Measurements from ENCODE around the gene ABCG2.
"Not testable (repeated sequence)": the region's sequence is repeated elsewhere in the genome, so short reads cannot be mapped to it uniquely, and the experiment has no call there.

The ABCG2 gene

GRCh38 chr4:88130003-88130402 lies 28.4 kb downstream of the ABCG2 start:
- H2AFZ ChIP-seq (ENCODE audit: low read length), result no peak overlapping the region
- no CpG with 5 or more reads among the region's 5 CpGs for WGBS, 2 donors (ENCODE audit: extremely low coverage in 2 of 2, insufficient read length in 2 of 2, insufficient replicate concordance in 1 of 2)
- no peak for DNase-seq (ENCODE audit: low spot score)
- no peak overlapping the region for H3K9ac ChIP-seq (ENCODE audit: low read depth, low read length, poor library complexity)
- no peak overlapping the region for H3K4me3 ChIP-seq (ENCODE audit: low read length in 2 of 2)
- H2BK12ac ChIP-seq (ENCODE audit: low read length), result no peak overlapping the region
- H3K4ac ChIP-seq (ENCODE audit: low read length), result no peak overlapping the region
- no peak overlapping the region for H2AK5ac ChIP-seq (ENCODE audit: low read depth, low read length)
- H3K79me1 ChIP-seq (ENCODE audit: low read depth, low read length), result no peaks in the 10 kb centered on the region
- no peaks in the 10 kb centered on the region for H3K27me3 ChIP-seq (ENCODE audit: control insufficient read depth in 3 of 3, insufficient read depth in 3 of 3, low read depth in 1 of 3, low read length in 3 of 3)
- H3K9me3 ChIP-seq (replicated peaks in 1 of 2; ENCODE audit: control insufficient read depth in 2 of 2, insufficient read depth in 1 of 2, low read depth in 1 of 2, low read length in 2 of 2), result no peaks in the 10 kb centered on the region
- H2BK120ac ChIP-seq (ENCODE audit: low read depth, low read length), result no peak overlapping the region
- H2BK15ac ChIP-seq (ENCODE audit: low read length), result no peak overlapping the region
- no peak overlapping the region for H3K14ac ChIP-seq (ENCODE audit: low read length)
- H3K36me3 ChIP-seq (replicated peaks in 1 of 2; ENCODE audit: control insufficient read depth in 2 of 2, insufficient read depth in 2 of 2, low read length in 2 of 2), result no peaks in the 10 kb centered on the region
- H3K18ac ChIP-seq (ENCODE audit: low read length), result no peak overlapping the region
- no peak overlapping the region for H3K4me2 ChIP-seq (ENCODE audit: insufficient read depth, low read length, poor library complexity, severe bottlenecking)
- no peak overlapping the region for H2BK5ac ChIP-seq (ENCODE audit: low read length)
- no peaks in the 10 kb centered on the region for H3K4me1 ChIP-seq (ENCODE audit: control insufficient read depth in 2 of 2, insufficient read depth in 1 of 2, low read depth in 1 of 2, low read length in 2 of 2)
- no peak overlapping the region for H4K91ac ChIP-seq (ENCODE audit: low read depth, low read length, poor library complexity)
- no peak overlapping the region for H3K23ac ChIP-seq (ENCODE audit: low read depth, low read length, poor library complexity)
- no peak overlapping the region for H3K27ac ChIP-seq (replicated peaks; ENCODE audit: low read length)
- no peak overlapping the region for H4K8ac ChIP-seq (ENCODE audit: low read depth, low read length)

GRCh38 chr4:88122260-88122659 lies 36.2 kb downstream of the ABCG2 start:
- H3K9ac ChIP-seq (ENCODE audit: low read depth, low read length, poor library complexity); H3K4ac ChIP-seq (ENCODE audit: low read length); H3K27ac ChIP-seq (replicated peaks; ENCODE audit: low read length); H2BK120ac ChIP-seq (ENCODE audit: low read depth, low read length); H3K79me1 ChIP-seq (ENCODE audit: low read depth, low read length); H4K91ac ChIP-seq (ENCODE audit: low read depth, low read length, poor library complexity); H3K27me3 ChIP-seq (ENCODE audit: control insufficient read depth in 3 of 3, insufficient read depth in 3 of 3, low read depth in 1 of 3, low read length in 3 of 3); H3K14ac ChIP-seq (ENCODE audit: low read length); H3K4me1 ChIP-seq (ENCODE audit: control insufficient read depth in 2 of 2, insufficient read depth in 1 of 2, low read depth in 1 of 2, low read length in 2 of 2); H2BK12ac ChIP-seq (ENCODE audit: low read length); H2BK5ac ChIP-seq (ENCODE audit: low read length); H3K4me2 ChIP-seq (ENCODE audit: insufficient read depth, low read length, poor library complexity, severe bottlenecking); H2BK15ac ChIP-seq (ENCODE audit: low read length); H3K36me3 ChIP-seq (replicated peaks in 1 of 2; ENCODE audit: control insufficient read depth in 2 of 2, insufficient read depth in 2 of 2, low read length in 2 of 2); H3K4me3 ChIP-seq (ENCODE audit: low read length in 2 of 2); H3K18ac ChIP-seq (ENCODE audit: low read length); H2AK5ac ChIP-seq (ENCODE audit: low read depth, low read length); H4K8ac ChIP-seq (ENCODE audit: low read depth, low read length); H3K23ac ChIP-seq (ENCODE audit: low read depth, low read length, poor library complexity); DNase-seq (ENCODE audit: low spot score): not testable (repeated sequence)
- WGBS, 2 donors (ENCODE audit: extremely low coverage in 2 of 2, insufficient read length in 2 of 2, insufficient replicate concordance in 1 of 2), result no CpG with 5 or more reads among the region's 5 CpGs
- Histone ChIP-seq H2AFZ (ENCODE audit: low read length) (peak overlapping the region; percentile 78), H3K9me3 (replicated peaks in 1 of 2; ENCODE audit: control insufficient read depth in 2 of 2, insufficient read depth in 1 of 2, low read depth in 1 of 2, low read length in 2 of 2) (peaks cover 7 to 22% of the 10 kb centered on the region in 2 donors)

GRCh38 chr4:88119943-88120342 lies 38.5 kb downstream of the ABCG2 start:
- Histone ChIP-seq H3K4me1 (ENCODE audit: control insufficient read depth in 2 of 2, insufficient read depth in 1 of 2, low read depth in 1 of 2, low read length in 2 of 2) (no peaks in the 10 kb centered on the region), H3K4me3 (ENCODE audit: low read length in 2 of 2) (no peak overlapping the region), H3K4ac (ENCODE audit: low read length) (no peak overlapping the region), H2AFZ (ENCODE audit: low read length) (no peak overlapping the region), H3K23ac (ENCODE audit: low read depth, low read length, poor library complexity) (no peak overlapping the region), H2BK5ac (ENCODE audit: low read length) (no peak overlapping the region), H2BK120ac (ENCODE audit: low read depth, low read length) (no peak overlapping the region), H3K36me3 (replicated peaks in 1 of 2; ENCODE audit: control insufficient read depth in 2 of 2, insufficient read depth in 2 of 2, low read length in 2 of 2) (no peaks in the 10 kb centered on the region), H3K27me3 (ENCODE audit: control insufficient read depth in 3 of 3, insufficient read depth in 3 of 3, low read depth in 1 of 3, low read length in 3 of 3) (no peaks in the 10 kb centered on the region), H2AK5ac (ENCODE audit: low read depth, low read length) (no peak overlapping the region), H3K4me2 (ENCODE audit: insufficient read depth, low read length, poor library complexity, severe bottlenecking) (no peak overlapping the region), H3K14ac (ENCODE audit: low read length) (no peak overlapping the region), H2BK15ac (ENCODE audit: low read length) (no peak overlapping the region), H3K9ac (ENCODE audit: low read depth, low read length, poor library complexity) (no peak overlapping the region), H3K18ac (ENCODE audit: low read length) (no peak overlapping the region), H3K27ac (replicated peaks; ENCODE audit: low read length) (no peak overlapping the region), H3K9me3 (replicated peaks in 1 of 2; ENCODE audit: control insufficient read depth in 2 of 2, insufficient read depth in 1 of 2, low read depth in 1 of 2, low read length in 2 of 2) (peaks cover 7 to 22% of the 10 kb centered on the region in 2 donors), H2BK12ac (ENCODE audit: low read length) (no peak overlapping the region), H4K91ac (ENCODE audit: low read depth, low read length, poor library complexity) (no peak overlapping the region), H4K8ac (ENCODE audit: low read depth, low read length) (no peak overlapping the region), H3K79me1 (ENCODE audit: low read depth, low read length) (no peaks in the 10 kb centered on the region)
- no peak for DNase-seq (ENCODE audit: low spot score)
- no CpG with 5 or more reads among the region's 2 CpGs for WGBS, 2 donors (ENCODE audit: extremely low coverage in 2 of 2, insufficient read length in 2 of 2, insufficient replicate concordance in 1 of 2)

- H2BK12ac ChIP-seq (ENCODE audit: low read length), result no peak overlapping the region
- H3K18ac ChIP-seq (ENCODE audit: low read length), result no peak overlapping the region
- H3K14ac ChIP-seq (ENCODE audit: low read length), result no peak overlapping the region
- no peak overlapping the region for H2BK5ac ChIP-seq (ENCODE audit: low read length)
- H3K4me3 ChIP-seq (ENCODE audit: low read length in 2 of 2), result no peak overlapping the region
- no peak for DNase-seq (ENCODE audit: low spot score)
- H3K23ac ChIP-seq (ENCODE audit: low read depth, low read length, poor library complexity), result no peak overlapping the region
- H2AFZ ChIP-seq (ENCODE audit: low read length), result no peak overlapping the region
- H3K9ac ChIP-seq (ENCODE audit: low read depth, low read length, poor library complexity), result no peak overlapping the region
- no peak overlapping the region for H2AK5ac ChIP-seq (ENCODE audit: low read depth, low read length)
- no peak overlapping the region for H3K27ac ChIP-seq (replicated peaks; ENCODE audit: low read length)
- WGBS, 2 donors (ENCODE audit: extremely low coverage in 2 of 2, insufficient read length in 2 of 2, insufficient replicate concordance in 1 of 2), result no CpG with 5 or more reads among the region's 5 CpGs
- no peaks in the 10 kb centered on the region for H3K36me3 ChIP-seq (replicated peaks in 1 of 2; ENCODE audit: control insufficient read depth in 2 of 2, insufficient read depth in 2 of 2, low read length in 2 of 2)
- no peak overlapping the region for H3K4ac ChIP-seq (ENCODE audit: low read length)
- H3K9me3 ChIP-seq (replicated peaks in 1 of 2; ENCODE audit: control insufficient read depth in 2 of 2, insufficient read depth in 1 of 2, low read depth in 1 of 2, low read length in 2 of 2), result peaks cover 7 to 13% of the 10 kb centered on the region in 2 donors
- no peak overlapping the region for H2BK120ac ChIP-seq (ENCODE audit: low read depth, low read length)
- no peak overlapping the region for H3K4me2 ChIP-seq (ENCODE audit: insufficient read depth, low read length, poor library complexity, severe bottlenecking)
- no peak overlapping the region for H4K8ac ChIP-seq (ENCODE audit: low read depth, low read length)
- no peak overlapping the region for H2BK15ac ChIP-seq (ENCODE audit: low read length)
- H3K27me3 ChIP-seq (ENCODE audit: control insufficient read depth in 3 of 3, insufficient read depth in 3 of 3, low read depth in 1 of 3, low read length in 3 of 3), result no peaks in the 10 kb centered on the region
- H3K4me1 ChIP-seq (ENCODE audit: control insufficient read depth in 2 of 2, insufficient read depth in 1 of 2, low read depth in 1 of 2, low read length in 2 of 2), result no peaks in the 10 kb centered on the region
- H3K79me1 ChIP-seq (ENCODE audit: low read depth, low read length), result no peaks in the 10 kb centered on the region
- H4K91ac ChIP-seq (ENCODE audit: low read depth, low read length, poor library complexity), result no peak overlapping the region
Observed at GRCh38 chr4:88115587-88115986, 42.9 kb downstream of the ABCG2 start.

All from neuronal stem cell (in vitro differentiated cells).